ENCODE data around the gene MTCL1.

The MTCL1 gene

GRCh38 chr18:8715599-8715998 is 10.2 kb downstream of the MTCL1 start:
- DNase-seq, result no peak

GRCh38 chr18:8717011-8717770 is 11.8 kb downstream of the MTCL1 start:
- no peak for DNase-seq

DNA sequence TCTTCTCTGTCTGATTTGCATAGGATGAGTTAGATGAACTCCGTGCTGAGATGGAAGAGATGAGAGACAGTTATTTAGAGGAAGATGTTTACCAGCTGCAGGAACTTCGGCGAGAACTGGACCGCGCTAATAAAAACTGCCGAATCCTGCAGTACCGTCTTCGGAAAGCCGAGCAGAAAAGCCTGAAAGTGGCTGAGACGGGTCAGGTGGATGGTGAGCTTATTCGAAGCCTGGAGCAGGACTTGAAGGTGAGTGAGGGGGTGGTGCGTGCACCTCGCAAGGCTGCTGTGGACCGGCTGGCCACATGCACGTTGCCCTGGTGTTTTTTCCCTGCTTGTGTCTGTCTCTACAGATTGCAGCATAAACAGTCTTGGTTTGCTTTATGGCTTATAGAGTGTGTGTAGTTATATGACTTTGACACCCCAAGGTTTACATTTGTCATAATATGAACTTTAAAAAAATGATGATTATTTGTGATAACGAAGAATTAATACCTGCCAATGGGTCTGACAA is 13.1 kb downstream of the MTCL1 start:
- no peak for DNase-seq

- DNase-seq, result no peak
These were observed 13.8 kb downstream of the MTCL1 start for GRCh38 chr18:8719192-8719591.

- DNase-seq, result no peak
These were observed 14.8 kb downstream of the MTCL1 start for GRCh38 chr18:8720141-8720540.

GRCh38 chr18:8721094-8721669 is 15.8 kb downstream of the MTCL1 start:
- DNase-seq, result no peak

DNA sequence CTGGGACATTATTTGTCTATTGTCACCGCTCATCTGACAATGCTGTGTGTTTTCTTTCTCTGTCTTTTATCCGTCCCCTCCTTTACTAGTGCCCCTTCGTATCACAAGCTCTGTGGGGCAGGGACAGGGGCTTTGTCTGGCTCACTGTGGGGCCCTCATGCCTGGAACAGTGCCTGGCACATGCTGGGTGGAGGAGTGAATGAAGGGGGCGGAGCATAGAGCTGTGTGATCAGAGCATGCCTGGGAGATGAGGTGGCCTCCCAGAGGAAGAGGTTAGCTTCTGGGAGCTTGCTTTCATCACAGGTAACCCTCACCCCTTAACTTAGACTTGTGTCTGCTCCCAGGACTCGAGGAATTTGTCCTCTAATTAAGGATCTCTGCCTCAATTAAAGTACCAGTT is 16.4 kb downstream of the MTCL1 start:
- no peak for DNase-seq

GRCh38 chr18:8722946-8723820 is 17.8 kb downstream of the MTCL1 start:
- DNase-seq, result no peak

DNA sequence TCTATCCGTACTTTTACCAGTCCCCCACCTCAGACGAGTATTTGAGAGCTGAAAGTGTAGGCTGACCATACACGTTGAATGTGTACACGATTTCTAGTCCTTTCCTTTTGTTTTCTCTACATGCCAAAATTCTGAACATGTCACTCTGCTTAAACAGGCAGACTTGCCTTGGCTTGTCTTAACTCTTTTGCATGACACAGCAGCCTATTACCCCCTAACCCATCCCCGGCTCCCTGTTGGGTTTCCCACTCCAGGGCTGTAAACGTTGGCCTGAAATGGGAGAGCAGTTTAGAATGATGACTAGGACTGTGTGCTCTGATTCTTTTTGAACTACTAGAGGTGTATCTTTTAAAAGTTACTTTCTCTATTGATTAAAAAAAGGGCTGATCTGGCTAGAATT is 19.1 kb downstream of the MTCL1 start:
- no peak for DNase-seq

GRCh38 chr18:8726281-8726680 is 20.9 kb downstream of the MTCL1 start:
- no peak for DNase-seq

DNA sequence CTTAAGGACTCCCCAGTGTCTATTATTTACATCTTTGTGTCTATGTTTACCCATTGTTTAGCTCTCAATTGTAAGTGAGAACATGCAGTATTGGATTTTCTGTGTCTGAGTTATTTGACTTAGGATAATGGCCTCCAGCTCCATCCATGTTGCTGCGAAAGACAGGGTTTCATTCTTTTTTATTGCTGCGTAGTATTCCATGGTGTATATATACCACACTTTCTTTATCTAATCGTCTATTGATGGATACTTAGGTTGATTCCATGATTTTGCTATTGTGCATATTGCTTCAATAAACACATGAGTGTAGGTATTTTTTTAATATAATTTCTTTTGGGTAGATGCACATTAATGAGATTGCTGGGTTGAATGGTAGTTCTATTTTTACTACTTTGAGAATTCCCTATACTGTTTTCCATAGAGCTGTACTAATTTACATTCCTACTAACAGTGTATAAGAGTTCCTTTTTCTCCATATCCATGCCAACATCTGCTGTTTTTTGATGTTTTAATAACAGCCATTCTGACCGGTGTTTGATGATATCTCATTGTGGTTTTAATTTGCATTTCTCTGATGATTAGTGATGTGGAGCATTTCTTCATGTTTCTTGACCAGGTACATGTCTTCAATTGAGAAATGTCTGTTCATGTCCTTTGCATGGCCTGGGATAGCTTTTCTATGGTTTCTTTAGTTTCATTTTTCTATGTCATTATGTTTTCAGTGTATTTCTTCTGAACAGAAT is 21.8 kb downstream of the MTCL1 start:
- no peak for DNase-seq

- DNase-seq, result no peak
These were observed 24.9 kb downstream of the MTCL1 start for GRCh38 chr18:8730080-8730827.

DNA sequence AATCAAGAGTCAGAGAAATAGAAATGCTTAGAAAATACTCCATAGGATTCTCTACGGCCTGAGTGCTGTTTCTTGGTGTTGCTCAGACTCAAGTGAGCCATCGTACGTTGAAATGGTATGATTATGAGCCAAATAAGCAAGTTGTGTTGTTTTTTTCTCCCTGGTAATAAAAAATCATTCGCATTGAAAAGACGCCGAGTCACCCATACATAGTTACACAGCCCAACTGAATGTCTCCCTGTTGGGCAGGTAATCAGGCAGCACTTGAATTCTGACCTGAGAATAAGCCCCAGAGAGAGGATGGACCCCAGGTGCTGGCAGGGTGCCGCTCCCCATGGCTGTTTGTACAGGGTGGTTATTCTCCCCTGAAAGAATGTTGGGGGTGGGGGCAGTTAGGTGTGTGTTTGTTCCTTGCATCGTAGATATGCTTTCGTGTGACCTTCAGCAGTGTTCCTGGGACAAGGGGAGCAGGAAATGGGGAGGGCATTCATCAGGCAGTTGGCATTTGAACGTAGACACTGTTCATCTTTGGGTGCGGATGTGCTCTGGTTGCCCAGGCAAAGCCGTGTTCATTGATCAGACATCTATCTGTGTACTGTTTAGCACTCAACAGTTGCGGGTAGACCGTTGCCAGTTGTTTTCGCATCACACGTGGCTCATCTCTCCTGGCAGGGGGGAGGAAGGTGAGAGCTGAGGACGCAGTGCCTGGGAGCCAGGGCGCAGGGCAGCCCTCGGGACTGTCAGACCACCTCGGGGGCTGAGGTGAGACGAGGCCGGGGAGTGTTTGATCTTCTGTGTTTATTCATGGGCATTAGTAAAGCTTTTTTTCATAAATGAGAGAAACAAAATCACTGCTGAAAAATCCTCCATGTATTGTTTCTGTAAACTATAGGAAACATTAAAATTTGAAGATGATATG is 27.3 kb downstream of the MTCL1 start:
- no peak for DNase-seq

GRCh38 chr18:8734496-8734895 is 29.1 kb downstream of the MTCL1 start:
- DNase-seq, result no peak

GRCh38 chr18:8735274-8735673 is 29.9 kb downstream of the MTCL1 start:
- DNase-seq, result no peak

DNA sequence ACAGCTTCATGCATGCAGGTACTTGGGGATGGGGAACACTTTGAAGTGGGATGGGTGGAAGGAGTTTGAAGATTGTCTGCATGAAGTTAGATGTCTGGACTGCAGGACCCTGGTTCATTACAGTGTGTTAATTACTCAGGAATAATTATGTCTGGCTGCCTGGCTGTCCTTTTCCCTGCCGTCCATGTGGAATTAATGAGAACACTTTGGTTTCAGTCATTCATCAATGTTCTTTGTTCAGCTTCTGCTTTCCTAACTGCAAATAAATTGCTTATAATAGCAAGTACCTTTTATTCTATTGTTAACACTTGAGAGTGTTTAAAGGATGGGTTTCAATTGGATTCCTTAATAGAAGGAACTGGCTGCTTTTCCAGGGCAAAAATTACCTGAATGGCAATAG is 35.8 kb downstream of the MTCL1 start:
- no peak for DNase-seq

DNA sequence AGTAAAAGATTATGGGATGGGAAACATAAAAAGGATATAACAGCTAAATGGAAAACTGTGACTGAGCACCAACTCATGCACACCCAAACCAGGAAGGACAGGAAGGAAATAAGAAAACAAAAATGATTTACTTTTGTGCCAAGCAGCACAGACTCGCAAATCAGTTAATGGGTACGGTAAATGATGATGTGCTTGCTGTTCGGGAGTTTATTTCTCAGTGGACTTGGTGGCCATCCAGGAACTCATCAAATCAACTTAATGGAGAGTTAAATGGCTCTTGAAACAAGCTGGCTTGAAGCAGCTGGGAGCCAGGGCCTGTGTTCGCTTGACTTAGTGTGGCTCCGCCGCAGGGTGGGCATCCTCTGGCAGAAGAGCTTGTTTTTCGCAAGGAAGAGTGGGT is 36.2 kb downstream of the MTCL1 start:
- no peak for DNase-seq

DNA sequence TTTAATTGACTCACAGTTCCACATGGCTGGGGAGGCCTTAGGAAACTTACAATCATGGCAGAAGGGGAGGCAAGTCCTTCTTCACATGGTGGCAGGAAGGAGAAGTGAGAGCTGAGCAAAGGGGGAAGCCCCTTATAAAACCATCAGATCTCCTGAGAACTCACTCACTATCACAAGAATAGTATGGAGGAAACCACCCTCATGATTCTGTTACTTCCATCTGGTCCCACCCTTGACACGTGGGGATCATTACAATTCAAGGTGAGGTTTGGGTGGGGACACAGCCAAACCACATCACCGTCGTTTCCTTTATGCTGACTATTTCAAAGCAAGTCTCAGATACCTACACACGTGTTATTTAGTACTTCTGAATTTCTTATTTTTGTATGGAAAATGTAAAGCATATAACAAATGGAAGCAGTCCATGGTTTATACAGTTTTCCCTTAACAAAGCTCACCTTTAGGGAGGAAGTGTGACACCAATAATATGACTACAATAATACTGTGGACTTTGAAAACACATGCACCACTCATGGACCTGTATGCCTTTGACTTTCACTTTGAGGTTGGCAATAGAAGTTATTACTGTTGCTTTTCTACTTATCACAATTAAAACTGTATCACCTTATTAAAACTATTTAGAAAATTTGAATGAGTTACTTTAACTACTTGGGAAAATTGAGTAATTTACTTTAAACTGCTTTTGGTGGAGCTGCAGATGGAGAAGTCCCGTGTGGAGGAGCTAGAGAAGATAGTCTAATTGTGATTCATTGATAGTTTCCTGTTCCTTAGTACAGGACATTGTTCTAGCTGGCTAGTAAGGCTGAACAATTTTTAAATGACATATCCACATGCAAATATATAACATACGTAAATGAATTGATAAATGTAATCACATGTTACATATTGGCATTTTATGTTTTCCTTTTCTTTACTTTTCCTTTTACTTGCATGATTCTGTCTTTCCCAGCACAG is 37.3 kb downstream of the MTCL1 start:
- no peak for DNase-seq

DNA sequence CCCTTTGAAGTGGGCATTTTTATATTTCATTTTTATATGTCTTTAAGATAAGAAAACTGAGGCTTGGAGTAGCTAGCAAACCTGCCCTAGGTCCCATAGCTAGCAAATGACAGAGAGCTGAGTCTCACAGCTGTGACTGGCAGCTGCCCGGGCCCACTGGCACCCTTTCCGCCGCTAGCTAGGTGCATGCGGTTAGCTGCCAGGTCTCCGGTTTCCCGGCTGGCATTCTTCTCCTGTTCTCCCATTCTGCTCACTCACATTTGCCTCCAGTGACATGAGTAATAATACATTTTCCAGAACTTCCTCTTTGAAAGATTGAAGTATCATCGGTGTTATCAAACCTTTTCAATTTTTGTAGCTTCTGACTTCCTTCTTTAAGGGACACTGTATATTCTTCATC is 38.7 kb downstream of the MTCL1 start:
- no peak for DNase-seq

GRCh38 chr18:8744656-8745055 is 39.3 kb downstream of the MTCL1 start:
- no peak for DNase-seq
